22Rv1 (cell line): ENCODE results near the gene ATP1B1.
"Not testable (repeated sequence)": the region's sequence is repeated elsewhere in the genome, so short reads cannot be mapped to it uniquely, and the experiment has no call there.

Source experiments
- CTCF ChIP-seq: fragments of 450-650 bp; IDR thresholded peaks from 2 replicates; pipeline ENCODE4 v1.5.1; 2017; ENCODE audit warnings: mild to moderate bottlenecking
- ZFX ChIP-seq: fragments of 450-650 bp; IDR thresholded peaks from 2 replicates; pipeline ENCODE4 v1.6.1; 2017; ENCODE audit warnings: antibody characterized with exemption, borderline replicate concordance

GRCh38 chr1:169125597-169125996 is 19.1 kb downstream of the ATP1B1 start:
- TF ChIP-seq CTCF, ZFX: not testable (repeated sequence)
